Activated CD8-positive, alpha-beta memory T cell treated with anti-CD3 and anti-CD28 coated beads for 36 hours (primary cell): Measurements from ENCODE around the gene CCNF. TPM values are rescaled to one million over a fixed set of nuclear protein-coding genes. Genes with fewer than 3 reads are reported as not detected.
"Not testable (repeated sequence)": the region's sequence is repeated elsewhere in the genome, so short reads cannot be mapped to it uniquely, and the experiment has no call there.

ENCODE experiments used
- CTCF ChIA-PET: fragments of 350-600 bp; sonication (Branson Sonifier 250); formaldehyde crosslinking; loops from one replicate; lab custom pipeline; 2021; ENCODE audit warnings: antibody characterized with exemption; lab: Charles Lee
- POLR2A ChIA-PET: fragments of 350-600 bp; sonication (Branson Sonifier 250); formaldehyde crosslinking; loops from one replicate; lab custom pipeline; 2021; ENCODE audit warnings: antibody characterized with exemption; lab: Charles Lee
- total RNA-seq, 2 experiments: library from RNA; stranded (reverse); gene quantifications; one replicate each; pipeline ENCODE4 v1.2.3, GENCODE V29; 2021

The CCNF gene, protein sequence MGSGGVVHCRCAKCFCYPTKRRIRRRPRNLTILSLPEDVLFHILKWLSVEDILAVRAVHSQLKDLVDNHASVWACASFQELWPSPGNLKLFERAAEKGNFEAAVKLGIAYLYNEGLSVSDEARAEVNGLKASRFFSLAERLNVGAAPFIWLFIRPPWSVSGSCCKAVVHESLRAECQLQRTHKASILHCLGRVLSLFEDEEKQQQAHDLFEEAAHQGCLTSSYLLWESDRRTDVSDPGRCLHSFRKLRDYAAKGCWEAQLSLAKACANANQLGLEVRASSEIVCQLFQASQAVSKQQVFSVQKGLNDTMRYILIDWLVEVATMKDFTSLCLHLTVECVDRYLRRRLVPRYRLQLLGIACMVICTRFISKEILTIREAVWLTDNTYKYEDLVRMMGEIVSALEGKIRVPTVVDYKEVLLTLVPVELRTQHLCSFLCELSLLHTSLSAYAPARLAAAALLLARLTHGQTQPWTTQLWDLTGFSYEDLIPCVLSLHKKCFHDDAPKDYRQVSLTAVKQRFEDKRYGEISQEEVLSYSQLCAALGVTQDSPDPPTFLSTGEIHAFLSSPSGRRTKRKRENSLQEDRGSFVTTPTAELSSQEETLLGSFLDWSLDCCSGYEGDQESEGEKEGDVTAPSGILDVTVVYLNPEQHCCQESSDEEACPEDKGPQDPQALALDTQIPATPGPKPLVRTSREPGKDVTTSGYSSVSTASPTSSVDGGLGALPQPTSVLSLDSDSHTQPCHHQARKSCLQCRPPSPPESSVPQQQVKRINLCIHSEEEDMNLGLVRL
- 10 to 100 TPM; 36.5 to 38.7 TPM for total RNA-seq

DNA sequence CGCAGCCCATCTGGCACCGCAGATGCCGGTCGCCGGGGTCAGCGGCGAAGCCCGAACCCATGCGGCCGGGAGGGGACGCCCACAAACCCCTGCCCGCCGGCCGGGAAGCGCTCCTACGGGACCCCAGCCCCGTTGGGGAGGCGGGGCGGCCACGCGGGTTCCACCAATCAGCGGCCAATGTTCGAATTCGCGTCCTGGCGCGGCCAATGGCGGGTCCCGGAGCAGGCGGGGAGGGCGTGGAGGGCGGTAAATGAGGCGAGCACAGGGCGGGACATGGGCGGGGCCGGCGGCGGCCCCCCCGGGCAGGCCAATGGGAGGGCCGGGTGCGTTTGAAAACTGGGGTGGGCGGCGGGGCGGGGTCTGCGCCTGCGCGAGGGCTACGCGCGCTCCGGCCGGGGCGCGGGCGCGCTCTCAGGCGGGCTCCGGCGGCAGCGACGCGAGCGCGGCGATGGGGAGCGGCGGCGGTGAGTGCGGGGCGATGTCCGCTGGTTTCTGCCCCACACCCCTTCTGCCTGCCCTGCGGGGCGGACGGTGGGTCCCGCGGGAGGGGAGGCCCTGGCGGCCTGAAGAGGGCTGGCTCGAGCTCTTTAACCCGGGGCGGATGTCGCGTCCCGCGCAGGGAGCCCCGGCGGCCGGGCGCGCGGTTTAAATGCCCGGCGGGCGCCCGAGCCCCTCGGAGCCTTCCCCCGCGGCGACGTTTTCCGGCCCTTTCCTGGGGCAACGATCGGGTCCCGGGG lies at the start of gene CCNF:
Gene CCNF (plus strand): TSS at position 414 of the 737 bp plus-strand sequence. CDS start 35 bp downstream, at position 449.
- CTCF ChIA-PET: interaction anchor here (0.5 to 1.3 kb wide), 6 partner anchors 8 to 89 kb away, joined by 3 to 6 read pairs (median 3); partner anchors contain the start of gene ABCA3
- POLR2A ChIA-PET: interaction anchor here (0.5 to 1.2 kb wide), 2 partner anchors 45 to 150 kb away, joined by 3 to 4 read pairs; partner anchors contain the start of gene TBC1D24

DNA sequence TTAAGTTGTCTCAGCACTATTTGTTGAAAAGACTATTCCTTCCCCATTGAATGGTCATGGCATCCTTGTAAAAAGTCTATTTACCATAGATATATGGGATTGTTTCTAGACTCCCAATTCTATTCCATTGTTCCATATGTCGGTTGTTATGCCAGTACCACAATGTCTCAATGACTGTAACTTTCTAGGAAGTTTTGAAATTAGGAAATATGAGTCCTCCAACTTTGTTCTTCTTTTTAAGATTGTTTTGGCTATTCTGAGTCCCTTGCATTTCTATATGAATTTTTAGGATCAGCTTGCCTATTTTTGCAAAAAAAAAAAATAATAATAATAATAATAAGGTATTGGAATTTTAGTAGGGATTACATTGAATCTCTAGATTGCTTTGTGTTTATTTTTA lies 45.7 kb upstream of the CCNF start:
- ChIA-PET CTCF (no interaction called here), POLR2A (no interaction called here)

DNA sequence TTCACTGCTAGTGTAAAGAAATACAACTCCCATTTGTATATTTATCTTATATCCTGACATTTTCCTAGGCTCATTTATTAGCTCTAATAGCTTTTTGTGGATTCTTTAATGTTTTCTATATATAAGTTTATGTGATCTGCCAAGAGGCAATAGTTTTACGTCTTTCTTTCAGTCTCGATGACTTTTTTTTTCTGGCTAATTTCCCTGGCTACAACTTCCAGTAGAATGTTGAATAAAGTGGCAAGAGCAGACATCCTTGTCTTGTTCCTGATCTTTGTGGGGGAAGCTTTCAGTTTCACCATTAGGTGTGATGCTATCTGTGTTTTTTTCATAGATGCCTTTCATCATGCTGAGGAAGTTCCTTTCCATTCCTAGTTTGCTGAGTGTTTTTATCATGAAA lies 44.8 kb upstream of the CCNF start:
- ChIA-PET POLR2A (no interaction called here), CTCF (interaction anchor here (1.0 kb wide), 1 partner anchor 19 kb away, joined by 3 read pairs; no protein-coding TSS in a partner anchor)

DNA sequence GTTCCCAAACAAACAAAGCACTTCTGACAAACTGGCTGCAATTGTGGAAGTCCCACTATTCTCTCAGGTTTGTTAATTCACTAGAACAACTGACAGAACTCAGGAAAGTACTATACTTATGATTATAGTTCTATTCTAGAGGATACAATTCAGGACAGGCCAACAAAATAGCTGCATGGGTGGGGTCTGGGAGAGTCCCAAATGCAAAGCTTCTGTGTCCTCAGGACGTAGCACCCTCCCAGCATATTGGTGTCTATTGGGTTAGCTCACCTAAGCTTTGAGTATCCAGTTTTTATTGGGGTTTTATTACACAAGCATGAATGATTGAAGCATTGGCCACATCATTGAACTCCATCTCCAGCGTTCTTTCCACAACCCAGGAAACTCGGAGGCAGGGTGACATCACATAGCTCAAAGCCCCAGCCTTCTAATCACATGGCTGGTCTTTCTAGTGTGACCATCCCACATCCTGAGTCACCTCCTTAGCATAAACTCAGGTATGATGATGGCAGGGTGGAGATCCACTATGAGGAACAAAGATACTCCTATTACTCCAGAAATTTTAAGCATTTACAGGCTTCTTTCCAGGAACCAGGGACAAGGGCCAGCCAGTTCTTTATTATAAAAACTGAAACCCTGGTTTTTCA lies 43.9 kb upstream of the CCNF start:
- ChIA-PET POLR2A (no interaction called here), CTCF (interaction anchor here (1.0 kb wide), 1 partner anchor 18 kb away, joined by 3 read pairs; no protein-coding TSS in a partner anchor)

DNA sequence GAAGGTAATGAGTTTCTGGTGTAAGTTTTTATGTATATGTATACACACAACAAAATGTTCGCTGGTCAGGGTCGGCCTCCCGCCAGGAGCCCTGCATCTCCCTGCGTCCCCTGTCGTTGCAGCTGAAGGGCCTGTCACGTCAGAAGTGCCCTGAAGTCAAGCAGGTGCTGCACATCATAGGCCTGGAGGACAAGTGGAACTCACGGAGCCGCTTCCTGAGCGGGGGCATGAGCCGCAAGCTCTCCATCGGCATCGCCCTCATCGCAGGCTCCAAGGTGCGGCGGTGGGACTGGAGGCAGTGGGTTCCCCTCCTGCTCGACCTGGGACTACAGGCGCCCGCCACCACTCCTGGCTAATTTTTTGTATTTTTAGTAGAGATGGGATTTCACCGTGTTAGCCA lies 43.3 kb upstream of the CCNF start:
- CTCF ChIA-PET, POLR2A ChIA-PET: not testable (repeated sequence)

DNA sequence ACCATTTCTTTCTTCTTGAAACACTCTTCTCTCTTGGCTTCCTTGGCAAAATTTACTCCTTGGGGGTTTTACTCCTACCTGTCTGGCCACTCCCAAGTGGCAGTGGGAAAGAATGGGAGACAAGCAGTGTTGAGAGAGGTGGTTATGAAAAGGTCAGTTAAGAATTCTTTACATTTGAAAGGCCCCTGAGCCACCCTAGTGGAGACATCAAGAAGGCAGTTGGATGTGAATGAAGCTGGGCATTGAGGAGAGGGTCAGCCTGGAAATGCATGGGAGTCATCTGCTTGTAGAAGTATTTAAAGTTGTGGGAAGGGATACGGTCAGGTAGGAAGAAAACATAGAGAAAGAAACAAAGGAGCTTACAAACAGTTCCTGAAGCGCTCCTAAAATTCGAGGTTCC lies 42.3 kb upstream of the CCNF start:
- POLR2A ChIA-PET: no interaction called here
- CTCF ChIA-PET: no interaction called here

DNA sequence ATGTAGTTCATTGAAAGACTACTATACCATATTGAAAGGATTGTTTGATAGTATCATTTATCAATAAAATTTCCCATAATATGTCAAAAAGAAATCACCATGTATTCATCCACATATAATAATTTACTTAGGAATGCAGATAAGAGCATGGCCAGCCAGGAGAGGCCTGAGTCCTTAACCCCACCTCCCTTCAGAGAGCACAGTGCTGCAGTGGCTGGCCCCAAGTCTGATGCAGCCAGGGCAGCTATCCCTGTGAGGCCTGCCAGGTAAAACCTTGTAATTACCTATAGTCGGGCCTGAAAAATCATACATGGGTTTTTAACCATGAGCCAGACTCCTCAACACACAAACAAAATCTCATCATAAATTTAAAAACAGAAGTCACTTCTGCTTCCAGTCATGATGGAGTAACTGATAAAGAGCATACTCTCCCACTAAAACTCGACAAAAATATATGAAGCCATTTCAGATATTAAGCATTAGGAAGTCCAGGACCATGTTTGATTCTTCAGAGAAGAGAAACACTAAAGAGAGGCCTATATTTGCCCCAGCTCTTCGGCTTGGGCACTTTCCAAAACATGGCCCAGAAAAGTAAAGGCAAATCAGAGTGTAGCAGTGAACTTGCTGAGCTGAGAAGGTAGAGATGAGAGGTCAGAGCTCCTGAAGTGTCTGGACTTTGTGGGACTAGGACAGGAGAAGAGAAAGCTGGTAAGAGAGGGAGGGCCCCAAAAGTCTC lies 40.9 kb upstream of the CCNF start:
- CTCF ChIA-PET: interaction anchor here (0.6 kb wide), 1 partner anchor 23 kb away, joined by 3 read pairs; no protein-coding TSS in a partner anchor

DNA sequence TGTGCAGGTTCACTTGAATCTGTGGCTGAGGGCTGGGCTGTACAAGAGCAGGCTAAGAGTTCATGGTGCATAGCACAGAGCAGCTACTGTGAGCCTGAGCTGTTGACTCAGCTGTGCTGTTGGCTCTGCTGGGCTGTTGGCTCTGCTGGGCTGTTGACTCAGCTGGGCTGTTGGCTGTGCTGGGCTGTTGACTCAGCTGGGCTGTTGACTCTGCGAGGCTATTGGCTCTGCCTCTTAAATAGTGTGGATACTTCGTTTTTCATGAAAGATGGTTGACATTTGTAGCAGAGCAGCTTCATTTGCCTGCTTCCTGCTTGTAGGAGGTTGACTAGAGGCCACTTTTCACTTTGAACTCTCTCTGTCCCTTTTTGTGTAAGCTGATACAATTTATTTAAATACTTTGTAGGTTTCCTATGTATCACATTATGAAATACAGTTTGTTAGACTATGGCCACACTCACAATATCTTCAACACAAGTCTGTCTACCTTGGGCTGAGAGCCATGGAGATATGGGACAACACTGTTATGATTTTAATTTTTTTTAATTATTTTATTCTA lies 40.3 kb upstream of the CCNF start:
- ChIA-PET CTCF (interaction anchor here (0.6 kb wide), 1 partner anchor 128 kb away, joined by 3 read pairs; no protein-coding TSS in a partner anchor), POLR2A (interaction anchor here (0.6 kb wide), 1 partner anchor 10 kb away, joined by 3 read pairs; no protein-coding TSS in a partner anchor)

More for the DNA sequence above, 40.9 kb upstream of the CCNF start:
- POLR2A ChIA-PET: no interaction called here

DNA sequence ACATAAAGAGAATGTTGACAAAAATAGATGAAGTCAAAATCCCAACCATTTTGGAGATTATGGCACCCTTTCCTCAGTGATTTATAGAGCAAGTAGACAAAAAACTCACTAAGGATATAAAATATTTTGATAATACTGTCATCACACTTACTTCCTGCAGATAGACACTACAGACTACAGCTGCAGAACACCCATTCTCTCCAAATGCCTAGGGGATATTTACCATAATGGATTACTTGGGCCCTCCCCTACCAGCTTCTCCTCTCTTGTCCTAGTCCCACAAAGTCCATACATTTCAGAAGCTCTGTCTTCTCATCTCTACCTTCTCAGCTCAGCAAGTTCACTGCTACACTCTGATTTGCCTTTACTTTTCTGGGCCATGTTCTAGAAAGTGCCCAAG lies 37.2 kb upstream of the CCNF start:
- POLR2A ChIA-PET: no interaction called here
- CTCF ChIA-PET: interaction anchor here (1.3 kb wide), 1 partner anchor 9 kb away, joined by 3 read pairs; no protein-coding TSS in a partner anchor

DNA sequence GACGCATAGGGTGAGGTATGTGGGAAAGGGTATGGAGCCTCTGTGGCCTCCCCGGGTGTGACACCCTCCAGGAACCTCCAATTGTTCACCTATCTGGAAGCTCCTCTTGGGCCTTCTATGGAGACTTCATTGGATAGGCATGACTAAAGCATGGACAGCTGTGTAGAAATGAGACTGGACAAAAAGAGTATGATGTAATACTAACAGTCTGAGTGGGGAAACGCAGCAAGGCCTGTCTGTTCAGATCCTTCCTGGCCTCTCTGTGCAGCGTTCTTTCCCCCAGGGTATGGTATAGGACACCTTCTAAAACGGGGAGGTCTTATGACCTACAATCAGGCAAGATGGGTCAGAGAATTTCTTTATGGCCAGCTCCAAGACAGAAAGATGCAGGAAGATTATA lies 30.7 kb upstream of the CCNF start:
- POLR2A ChIA-PET: no interaction called here
- CTCF ChIA-PET: no interaction called here

DNA sequence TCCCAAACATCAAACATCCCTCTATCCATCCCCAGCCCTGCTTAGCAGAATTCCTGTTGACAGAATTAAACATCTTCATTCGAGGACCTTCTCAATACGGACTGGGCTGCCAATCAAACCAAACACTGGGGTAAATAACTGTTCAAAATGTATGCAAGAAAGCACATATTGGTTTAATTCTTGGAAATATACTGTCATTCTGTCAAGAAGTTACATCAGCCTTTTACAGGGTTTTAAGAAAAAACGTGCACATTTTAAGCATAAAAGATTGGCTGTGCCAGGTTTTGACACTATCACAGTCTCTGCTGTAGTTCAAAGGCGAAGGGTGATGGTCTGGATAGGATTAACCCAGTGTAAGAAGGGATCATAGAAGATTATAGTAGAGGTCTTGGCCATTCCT lies 25.1 kb upstream of the CCNF start:
- ChIA-PET POLR2A (interaction anchor here (0.7 kb wide), 1 partner anchor 69 kb away, joined by 5 read pairs; no protein-coding TSS in a partner anchor), CTCF (interaction anchor here (1.0 kb wide), 1 partner anchor 19 kb away, joined by 3 read pairs; no protein-coding TSS in a partner anchor)

DNA sequence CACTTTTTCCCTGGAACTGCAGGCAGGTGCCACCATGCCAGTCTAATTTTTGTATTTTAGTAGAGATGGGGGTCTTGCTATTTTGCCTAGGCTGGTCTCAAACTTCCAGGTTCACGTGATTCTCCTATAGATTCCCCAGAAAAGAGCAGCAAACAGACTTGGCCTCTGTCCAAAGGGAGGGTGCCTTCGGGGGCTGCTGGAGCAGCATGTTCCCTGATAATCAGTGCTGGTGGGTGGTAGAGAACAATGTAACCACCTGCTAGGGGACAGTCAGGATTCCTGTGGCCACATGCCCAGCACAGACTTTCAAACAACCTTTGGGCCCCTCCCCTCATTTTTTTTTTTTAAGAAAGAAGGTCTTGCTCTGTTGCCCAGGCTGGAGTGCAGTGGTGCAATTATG lies 14.2 kb upstream of the CCNF start:
- ChIA-PET CTCF (no interaction called here), POLR2A (no interaction called here)

DNA sequence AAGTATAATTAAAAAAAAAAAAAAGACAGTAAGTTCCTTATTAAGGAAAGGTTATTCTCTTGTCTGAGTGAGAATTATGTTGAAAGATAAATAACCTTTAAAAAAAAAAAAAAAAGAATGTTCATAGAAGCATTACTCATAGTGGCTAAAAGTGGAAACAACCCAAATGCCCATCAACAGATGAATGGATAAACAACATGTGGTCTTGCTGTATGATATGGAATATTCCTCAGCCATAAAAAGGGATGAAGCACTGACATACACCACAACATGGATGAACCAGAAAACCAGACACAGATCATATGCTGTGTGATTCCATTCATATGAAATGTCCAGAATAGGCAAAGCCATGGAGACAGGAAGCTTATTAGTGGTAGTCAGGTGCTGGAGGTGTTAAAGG lies 9.2 kb upstream of the CCNF start:
- ChIA-PET POLR2A (no interaction called here), CTCF (no interaction called here)

DNA sequence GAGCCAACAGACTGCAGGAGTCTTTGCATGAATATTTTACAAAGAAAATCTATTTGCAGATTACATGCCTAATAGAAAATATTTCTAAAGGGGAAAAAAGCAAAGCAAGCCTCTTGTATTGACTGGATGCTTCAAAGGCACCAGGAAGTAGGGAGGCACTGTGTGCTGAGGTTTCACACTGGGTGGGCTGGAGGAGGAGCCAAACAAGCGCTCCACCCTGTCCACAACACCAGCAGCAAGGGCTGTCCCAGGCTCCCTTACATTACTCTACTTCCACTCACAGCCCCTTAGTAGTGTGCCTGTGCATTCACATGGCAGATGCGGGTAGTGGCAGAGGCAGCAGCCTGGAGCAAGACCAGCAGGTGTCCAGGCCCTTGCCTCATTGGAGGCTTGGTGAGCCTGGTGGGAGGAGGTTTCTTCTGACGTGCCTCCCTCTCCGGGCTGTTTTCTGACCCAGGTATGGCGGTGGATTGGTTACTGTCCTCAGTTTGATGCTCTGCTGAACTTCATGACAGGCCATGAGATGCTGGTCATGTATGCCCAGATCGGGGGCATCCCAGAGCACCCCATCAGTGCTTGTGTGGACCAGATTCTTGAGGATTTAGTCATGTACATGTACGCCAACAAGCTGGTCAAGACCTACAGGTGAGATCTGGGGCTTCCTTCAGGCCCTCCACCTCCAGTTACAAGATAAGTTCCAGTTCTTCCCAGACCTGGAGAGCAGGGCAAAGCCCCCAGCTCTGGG lies 7.0 kb upstream of the CCNF start:
- POLR2A ChIA-PET: interaction anchor here (0.7 kb wide), 1 partner anchor 133 kb away, joined by 3 read pairs; no protein-coding TSS in a partner anchor
- CTCF ChIA-PET: interaction anchor here (0.6 to 1.1 kb wide), 3 partner anchors 66 to 768 kb away, joined by 3 read pairs; no protein-coding TSS in a partner anchor

DNA sequence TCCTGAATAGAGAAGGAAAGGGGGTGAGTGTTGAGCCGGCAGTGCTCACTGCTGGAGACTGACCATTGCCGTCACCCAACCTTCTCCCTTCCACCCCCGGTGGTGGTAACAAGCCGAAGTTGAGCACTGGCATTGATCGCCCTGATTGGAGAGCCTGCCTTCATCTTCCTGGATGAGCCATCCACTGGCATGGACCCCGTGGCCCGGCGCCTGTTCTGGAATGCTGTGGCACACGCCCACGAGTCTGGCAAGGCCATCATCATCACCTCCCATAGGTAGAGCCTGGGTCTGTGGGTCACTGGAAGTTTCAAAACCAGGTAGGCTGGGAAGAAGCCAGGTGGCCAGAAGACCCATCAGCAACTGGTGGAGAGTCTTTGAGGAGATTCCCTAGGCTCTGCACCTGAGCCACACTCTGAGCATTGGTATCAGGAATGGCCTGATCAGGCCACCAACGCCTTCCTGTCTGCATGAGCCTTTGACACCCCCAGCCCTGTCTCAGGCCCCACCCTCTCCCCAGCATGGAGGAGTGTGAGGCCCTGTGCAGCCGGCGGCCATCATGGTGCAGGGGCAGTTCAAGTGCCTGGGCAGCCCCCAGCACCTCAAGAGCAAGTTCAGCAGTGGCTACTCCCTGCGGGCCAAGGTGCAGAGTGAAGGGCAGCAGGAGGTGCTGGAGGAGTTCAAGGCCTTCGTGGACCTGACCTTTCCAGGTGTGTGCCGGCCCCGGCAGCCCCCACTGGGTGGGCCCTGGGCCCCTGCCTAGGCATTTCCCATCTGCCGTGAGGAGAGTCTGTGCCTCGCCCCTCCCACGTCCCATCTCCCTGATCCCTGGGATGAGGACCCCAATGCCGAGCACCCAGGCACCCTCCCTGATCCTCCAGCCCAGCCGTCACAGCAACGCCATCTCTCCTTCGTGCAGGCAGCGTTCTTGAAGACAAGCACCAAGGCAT lies 4.9 kb upstream of the CCNF start:
- ChIA-PET CTCF (interaction anchor here (0.7 to 0.8 kb wide), 3 partner anchors 12 to 116 kb away, joined by 3 read pairs; no protein-coding TSS in a partner anchor), POLR2A (no interaction called here)
